ENCODE results near the gene MST1. TPM values are rescaled to one million over a fixed set of nuclear protein-coding genes. Genes with fewer than 3 reads are reported as not detected.

MST1 gene
- total and polyA plus RNA-seq, 9 of the 15 experiments (the other 6 are each of a cell fraction or from before 2014, with no cell fraction given), result 0.08 to 1.8 (median 0.40) TPM

DNA sequence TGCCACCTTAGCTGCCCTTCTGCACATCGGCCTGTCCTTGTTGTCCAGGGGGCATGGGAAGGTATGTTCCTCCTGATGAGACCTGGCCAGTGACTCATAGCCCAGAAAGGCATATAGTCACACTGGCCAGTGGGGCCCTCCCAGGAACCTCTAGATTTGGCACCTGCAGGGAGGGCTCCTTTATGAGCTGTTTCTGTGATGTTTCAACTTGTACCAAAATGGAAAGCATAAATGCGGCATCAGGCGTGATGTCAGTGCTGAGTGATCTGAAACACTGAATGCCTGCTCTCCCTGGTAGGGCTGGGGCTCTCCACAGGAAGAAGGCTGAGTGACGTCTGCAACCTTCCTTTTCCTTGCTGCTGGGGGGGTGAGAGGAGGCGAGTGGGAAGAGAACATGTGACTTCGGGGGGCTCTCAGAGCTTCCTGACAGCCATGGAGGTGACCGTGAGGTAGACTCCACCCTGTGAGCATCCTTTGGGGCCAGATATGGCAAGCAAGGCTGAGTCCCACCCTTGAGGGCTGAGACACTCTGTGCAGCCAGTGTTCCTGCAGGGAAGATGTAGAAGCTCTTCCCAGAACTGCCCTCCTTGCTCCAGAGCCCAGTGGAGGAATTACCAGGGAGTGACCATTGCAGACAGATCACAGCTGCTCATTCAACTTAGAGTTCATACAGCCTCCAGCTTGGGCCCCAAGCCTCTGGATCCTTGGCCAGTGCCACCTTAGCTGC, 52.2 kb downstream of the MST1 start:
- no peak for DNase-seq (ENCODE audit: extremely low read depth in 1 of 4, low spot score in 3 of 4)
- no peak for FAIRE-seq
- intact Hi-C loops (cut with micrococcal nuclease) (no loop called here), in situ Hi-C loops (cut with MboI) (no loop called here)
- Histone ChIP-seq H3K9me3 (replicated peaks; ENCODE audit: control insufficient read depth, insufficient read depth, low read depth, low read length) (no peaks in the 10 kb centered on the region), H3K27me3 (ENCODE audit: control insufficient read depth in 2 of 2, insufficient read depth in 2 of 2, low read length in 2 of 2) (no peaks in the 10 kb centered on the region), H2AFZ (ENCODE audit: low read depth, low read length) (no peak overlapping the region), H3K9me1 (ENCODE audit: control insufficient read depth, insufficient read depth, low read length) (no peaks in the 10 kb centered on the region), H3K4me3 (no peak overlapping the region), H3K79me2 (ENCODE audit: control insufficient read depth, insufficient read depth, low read length) (no peaks in the 10 kb centered on the region), H4K20me1 (replicated peaks; ENCODE audit: control insufficient read depth, insufficient read depth, low read length) (no peaks in the 10 kb centered on the region), H3K4me1 (replicated peaks in 1 of 2; ENCODE audit: control insufficient read depth in 2 of 2, insufficient read depth in 2 of 2, low read length in 2 of 2) (peaks cover 13 to 22% of the 10 kb centered on the region in 2 experiments; a peak in 3 of 5 replicates), H3K9ac (ENCODE audit: insufficient read depth in 1 of 2, low read depth in 2 of 2, low read length in 2 of 2) (no peak overlapping the region; a peak in 1 of 4 replicates), H3K36me3 (ENCODE audit: control insufficient read depth, insufficient read depth, low read length) (no peaks in the 10 kb centered on the region), H3K27ac (ENCODE audit: extremely low read depth, low read depth, low read length) (no peak overlapping the region), H3K4me2 (ENCODE audit: insufficient read depth, low read length) (no peak overlapping the region)
- 42% methylated on average over 4 of the region's 7 CpGs for WGBS (ENCODE audit: insufficient coverage, low coverage, missing lambda C conversion rate)
- no TSS peak for BruUV-seq (replicated peaks)
- POLR2A ChIA-PET, result interaction anchor here (1.1 kb wide), 1 partner anchor 30 kb away, joined by 3 read pairs; no protein-coding TSS in a partner anchor
- no peak for TF ChIP-seq SIX5 (IDR thresholded peaks at IDR 0.05; ENCODE audit: borderline replicate concordance in 1 of 2, insufficient read depth in 1 of 2, low read depth in 1 of 2, low read length in 2 of 2)
- TF ChIP-seq, protein P1, sequence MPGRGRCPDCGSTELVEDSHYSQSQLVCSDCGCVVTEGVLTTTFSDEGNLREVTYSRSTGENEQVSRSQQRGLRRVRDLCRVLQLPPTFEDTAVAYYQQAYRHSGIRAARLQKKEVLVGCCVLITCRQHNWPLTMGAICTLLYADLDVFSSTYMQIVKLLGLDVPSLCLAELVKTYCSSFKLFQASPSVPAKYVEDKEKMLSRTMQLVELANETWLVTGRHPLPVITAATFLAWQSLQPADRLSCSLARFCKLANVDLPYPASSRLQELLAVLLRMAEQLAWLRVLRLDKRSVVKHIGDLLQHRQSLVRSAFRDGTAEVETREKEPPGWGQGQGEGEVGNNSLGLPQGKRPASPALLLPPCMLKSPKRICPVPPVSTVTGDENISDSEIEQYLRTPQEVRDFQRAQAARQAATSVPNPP (IDR thresholded peaks at IDR 0.05; ENCODE audit: borderline replicate concordance, insufficient read depth, insufficient read length), result no peak
- no peak for TF ChIP-seq TOE1 (IDR thresholded peaks at IDR 0.05; ENCODE audit: borderline replicate concordance)
- no peak for TF ChIP-seq TOE1 (CRISPR knock-in tag; IDR thresholded peaks at IDR 0.05; ENCODE audit: borderline replicate concordance, low read depth)
- TF ChIP-seq, protein P2, sequence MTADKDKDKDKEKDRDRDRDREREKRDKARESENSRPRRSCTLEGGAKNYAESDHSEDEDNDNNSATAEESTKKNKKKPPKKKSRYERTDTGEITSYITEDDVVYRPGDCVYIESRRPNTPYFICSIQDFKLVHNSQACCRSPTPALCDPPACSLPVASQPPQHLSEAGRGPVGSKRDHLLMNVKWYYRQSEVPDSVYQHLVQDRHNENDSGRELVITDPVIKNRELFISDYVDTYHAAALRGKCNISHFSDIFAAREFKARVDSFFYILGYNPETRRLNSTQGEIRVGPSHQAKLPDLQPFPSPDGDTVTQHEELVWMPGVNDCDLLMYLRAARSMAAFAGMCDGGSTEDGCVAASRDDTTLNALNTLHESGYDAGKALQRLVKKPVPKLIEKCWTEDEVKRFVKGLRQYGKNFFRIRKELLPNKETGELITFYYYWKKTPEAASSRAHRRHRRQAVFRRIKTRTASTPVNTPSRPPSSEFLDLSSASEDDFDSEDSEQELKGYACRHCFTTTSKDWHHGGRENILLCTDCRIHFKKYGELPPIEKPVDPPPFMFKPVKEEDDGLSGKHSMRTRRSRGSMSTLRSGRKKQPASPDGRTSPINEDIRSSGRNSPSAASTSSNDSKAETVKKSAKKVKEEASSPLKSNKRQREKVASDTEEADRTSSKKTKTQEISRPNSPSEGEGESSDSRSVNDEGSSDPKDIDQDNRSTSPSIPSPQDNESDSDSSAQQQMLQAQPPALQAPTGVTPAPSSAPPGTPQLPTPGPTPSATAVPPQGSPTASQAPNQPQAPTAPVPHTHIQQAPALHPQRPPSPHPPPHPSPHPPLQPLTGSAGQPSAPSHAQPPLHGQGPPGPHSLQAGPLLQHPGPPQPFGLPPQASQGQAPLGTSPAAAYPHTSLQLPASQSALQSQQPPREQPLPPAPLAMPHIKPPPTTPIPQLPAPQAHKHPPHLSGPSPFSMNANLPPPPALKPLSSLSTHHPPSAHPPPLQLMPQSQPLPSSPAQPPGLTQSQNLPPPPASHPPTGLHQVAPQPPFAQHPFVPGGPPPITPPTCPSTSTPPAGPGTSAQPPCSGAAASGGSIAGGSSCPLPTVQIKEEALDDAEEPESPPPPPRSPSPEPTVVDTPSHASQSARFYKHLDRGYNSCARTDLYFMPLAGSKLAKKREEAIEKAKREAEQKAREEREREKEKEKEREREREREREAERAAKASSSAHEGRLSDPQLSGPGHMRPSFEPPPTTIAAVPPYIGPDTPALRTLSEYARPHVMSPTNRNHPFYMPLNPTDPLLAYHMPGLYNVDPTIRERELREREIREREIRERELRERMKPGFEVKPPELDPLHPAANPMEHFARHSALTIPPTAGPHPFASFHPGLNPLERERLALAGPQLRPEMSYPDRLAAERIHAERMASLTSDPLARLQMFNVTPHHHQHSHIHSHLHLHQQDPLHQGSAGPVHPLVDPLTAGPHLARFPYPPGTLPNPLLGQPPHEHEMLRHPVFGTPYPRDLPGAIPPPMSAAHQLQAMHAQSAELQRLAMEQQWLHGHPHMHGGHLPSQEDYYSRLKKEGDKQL (CRISPR knock-in tag; IDR thresholded peaks at IDR 0.05; ENCODE audit: borderline replicate concordance), result no peak
- TF ChIP-seq ZNF76 (CRISPR knock-in tag; IDR thresholded peaks at IDR 0.05; ENCODE audit: borderline replicate concordance), result no peak
- TF ChIP-seq, protein P3, sequence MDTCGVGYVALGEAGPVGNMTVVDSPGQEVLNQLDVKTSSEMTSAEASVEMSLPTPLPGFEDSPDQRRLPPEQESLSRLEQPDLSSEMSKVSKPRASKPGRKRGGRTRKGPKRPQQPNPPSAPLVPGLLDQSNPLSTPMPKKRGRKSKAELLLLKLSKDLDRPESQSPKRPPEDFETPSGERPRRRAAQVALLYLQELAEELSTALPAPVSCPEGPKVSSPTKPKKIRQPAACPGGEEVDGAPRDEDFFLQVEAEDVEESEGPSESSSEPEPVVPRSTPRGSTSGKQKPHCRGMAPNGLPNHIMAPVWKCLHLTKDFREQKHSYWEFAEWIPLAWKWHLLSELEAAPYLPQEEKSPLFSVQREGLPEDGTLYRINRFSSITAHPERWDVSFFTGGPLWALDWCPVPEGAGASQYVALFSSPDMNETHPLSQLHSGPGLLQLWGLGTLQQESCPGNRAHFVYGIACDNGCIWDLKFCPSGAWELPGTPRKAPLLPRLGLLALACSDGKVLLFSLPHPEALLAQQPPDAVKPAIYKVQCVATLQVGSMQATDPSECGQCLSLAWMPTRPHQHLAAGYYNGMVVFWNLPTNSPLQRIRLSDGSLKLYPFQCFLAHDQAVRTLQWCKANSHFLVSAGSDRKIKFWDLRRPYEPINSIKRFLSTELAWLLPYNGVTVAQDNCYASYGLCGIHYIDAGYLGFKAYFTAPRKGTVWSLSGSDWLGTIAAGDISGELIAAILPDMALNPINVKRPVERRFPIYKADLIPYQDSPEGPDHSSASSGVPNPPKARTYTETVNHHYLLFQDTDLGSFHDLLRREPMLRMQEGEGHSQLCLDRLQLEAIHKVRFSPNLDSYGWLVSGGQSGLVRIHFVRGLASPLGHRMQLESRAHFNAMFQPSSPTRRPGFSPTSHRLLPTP (IDR thresholded peaks at IDR 0.05; ENCODE audit: borderline replicate concordance, extremely low read depth, insufficient read length), result no peak
- TF ChIP-seq, protein P4, sequence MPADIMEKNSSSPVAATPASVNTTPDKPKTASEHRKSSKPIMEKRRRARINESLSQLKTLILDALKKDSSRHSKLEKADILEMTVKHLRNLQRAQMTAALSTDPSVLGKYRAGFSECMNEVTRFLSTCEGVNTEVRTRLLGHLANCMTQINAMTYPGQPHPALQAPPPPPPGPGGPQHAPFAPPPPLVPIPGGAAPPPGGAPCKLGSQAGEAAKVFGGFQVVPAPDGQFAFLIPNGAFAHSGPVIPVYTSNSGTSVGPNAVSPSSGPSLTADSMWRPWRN (IDR thresholded peaks at IDR 0.05; ENCODE audit: low read depth), result no peak
- no peak for TF ChIP-seq ZC3H11A (IDR thresholded peaks at IDR 0.05; ENCODE audit: low read depth, low read length)
- ATAC-seq, result no peak
- CTCF ChIA-PET (ENCODE audit: low intra/inter-chr PET ratio), result no interaction called here
